ENCODE measurements around the gene TPRG1L.
"Not testable (repeated sequence)": the region's sequence is repeated elsewhere in the genome, so short reads cannot be mapped to it uniquely, and the experiment has no call there.

TPRG1L gene

DNA sequence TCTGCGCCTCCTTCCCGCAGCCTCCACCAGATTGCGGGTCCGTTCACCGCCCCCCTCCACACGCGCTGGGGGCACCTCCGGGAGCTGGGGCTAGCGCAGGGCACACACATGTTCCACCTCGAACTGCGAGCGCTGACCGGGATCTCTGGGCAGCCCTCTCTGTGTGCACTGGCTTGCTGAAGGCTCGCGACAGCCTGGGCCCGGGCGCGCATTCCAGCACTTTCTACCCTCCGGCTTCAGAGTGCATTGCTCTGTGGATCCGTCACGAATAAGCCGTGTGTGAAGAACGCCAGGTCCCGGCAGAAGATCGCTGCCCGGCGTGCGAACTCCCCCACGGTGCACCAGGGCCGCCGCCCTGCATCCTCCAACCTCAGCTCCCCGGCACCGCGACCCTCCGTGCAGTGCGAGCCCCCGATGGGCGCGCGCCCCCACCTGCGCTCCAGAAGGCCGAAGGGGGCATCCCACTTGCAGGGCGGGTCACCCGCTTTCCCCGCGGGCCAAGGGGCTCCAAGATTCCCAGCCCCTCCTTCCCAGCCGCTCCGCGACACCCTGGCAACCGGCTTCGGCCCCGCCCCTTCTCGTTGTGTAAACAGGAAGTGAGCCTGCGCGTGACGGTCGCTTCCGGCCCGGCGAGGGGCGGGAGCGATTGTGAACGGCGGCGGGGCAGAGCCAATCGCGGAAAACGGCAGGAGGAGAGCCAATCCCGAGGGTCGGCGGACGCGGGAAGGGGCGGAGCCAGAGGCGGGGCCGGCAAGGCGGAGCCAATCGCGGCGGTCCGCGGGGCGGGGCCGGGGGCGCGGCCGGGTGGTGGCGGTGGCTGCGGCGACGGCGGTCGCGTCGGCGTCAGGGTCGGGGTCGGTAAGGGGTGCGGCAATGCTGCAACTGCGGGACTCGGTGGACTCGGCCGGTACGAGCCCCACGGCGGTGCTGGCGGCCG lies at the start of gene TPRG1L:
TSS of gene TPRG1L (plus strand) at position 816 of the 937 bp plus-strand sequence. CDS start at position 874, 58 bp downstream.
- DNase-seq: peak; percentile 95

DNA sequence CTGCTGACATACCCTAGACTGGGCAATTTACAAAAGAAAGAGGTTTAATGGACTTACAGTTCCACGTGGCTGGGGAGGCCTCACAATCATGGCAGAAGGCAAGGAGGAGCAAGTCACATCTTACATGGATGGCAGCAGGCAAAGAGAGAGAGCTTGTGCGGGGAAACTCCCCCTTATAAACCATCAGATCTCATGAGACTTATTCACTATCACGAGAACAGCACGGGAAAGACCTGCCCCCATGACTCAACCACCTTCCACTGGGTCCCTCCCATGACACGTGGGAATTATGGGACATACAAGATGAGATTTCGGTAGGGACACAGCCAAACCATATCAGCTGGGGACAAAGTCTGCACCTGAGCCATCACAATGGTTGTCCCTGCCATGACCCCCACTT lies 49.3 kb upstream of the TPRG1L start:
- DNase-seq: not testable (repeated sequence)

- peak; percentile 40 for DNase-seq
Measured at GRCh38 chr1:3575993-3576392, 48.8 kb upstream of the TPRG1L start.

DNA sequence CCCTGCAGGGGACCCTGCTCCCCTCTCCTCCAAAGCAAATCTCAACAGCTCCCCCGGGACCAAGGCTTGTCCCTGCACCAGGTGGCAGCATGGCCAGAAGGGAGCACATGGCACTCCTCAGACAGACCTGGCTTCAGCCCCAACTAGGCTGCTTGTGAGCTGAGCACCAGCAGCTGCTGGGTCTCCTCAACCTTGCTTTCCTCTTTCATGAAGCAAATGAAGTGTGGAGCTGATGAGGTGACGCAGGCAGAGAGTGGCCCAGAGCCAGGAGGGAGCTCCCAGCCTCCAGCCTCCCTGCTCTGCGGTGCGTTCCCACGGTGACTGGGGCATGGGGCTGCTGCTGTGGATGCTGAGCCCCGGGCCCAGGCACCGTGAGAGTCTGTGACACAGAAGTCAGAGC lies 47.5 kb upstream of the TPRG1L start:
- peak; percentile 33 for DNase-seq

GRCh38 chr1:3577711-3578432 lies 46.9 kb upstream of the TPRG1L start:
- no peak for DNase-seq

DNA sequence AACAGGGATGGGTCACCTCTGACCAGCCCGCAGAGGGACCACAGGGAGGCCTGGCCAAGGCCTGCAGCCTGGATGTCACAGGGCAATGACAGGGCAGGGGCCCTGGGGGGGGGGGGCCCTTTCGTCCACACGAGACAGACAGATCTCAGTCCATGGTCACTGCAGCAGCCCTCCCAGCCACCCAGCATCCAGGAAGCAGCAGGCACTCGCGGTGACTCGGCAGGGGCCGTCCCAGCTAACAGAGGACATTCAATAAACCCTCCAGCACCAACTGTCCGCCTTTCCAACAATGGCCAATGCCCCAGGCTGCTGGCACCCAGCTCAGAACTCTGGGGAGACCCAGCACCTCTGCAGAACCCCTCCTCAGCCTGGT lies 46.4 kb upstream of the TPRG1L start:
- DNase-seq: no peak

GRCh38 chr1:3578906-3579305 lies 45.9 kb upstream of the TPRG1L start:
- no peak for DNase-seq

DNA sequence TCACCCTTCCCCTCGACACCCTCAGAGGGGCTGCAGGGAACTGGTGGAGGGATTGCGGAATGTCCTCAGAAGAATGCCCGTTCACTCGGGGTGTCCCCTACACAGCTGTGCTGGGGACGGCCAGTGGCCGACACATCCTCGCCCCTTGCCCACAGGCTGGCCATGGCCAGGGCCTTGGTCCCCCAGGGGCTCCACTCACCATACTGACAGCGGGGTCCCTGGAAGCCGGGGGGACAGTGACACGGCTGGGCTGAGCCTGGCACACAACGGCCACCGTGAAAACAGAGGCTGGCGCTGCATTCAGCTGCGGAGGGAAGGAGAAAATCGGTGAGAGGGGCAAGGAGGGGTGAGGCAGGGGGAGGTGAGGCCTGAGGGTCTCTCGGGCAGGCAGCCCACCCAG lies 45.2 kb upstream of the TPRG1L start:
- DNase-seq: no peak

GRCh38 chr1:3580231-3580630 lies 44.6 kb upstream of the TPRG1L start:
- no peak for DNase-seq

DNA sequence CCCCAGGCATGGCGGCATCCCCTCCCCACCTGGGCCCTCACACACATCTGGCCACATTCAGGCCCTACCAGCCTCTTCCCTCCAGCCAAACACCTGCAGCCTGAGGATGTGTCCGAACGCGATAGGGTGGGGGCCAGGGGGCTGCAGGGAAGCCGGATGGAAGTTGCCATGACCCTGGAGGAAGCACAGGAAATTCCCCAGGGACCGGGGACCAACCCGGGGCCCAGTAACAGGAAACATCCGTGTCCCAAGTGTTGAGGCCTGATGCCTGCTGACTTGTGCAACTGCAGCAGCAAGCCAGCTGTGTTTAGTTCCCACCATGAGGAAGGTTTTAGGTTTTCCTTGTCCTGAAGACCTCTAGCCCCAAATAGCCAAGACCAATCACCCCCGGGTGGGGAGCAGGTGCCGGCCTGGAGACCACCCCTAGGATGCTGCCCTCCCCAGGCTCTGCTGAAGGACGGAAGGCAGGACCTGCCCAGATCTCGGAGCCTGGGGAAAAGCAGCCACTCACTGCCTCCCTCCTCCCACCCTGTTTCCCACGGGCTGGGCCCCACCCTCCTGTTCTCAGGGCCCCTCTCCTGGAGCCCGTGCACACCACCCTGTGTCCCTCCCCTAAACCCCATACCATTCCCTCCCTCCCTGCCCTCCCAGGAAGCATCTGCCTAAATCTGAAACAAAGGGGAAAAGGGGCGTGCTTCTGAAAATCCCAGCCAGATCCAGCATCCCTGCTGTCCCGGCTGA lies 43.3 kb upstream of the TPRG1L start:
- peak; percentile 4 for DNase-seq

DNA sequence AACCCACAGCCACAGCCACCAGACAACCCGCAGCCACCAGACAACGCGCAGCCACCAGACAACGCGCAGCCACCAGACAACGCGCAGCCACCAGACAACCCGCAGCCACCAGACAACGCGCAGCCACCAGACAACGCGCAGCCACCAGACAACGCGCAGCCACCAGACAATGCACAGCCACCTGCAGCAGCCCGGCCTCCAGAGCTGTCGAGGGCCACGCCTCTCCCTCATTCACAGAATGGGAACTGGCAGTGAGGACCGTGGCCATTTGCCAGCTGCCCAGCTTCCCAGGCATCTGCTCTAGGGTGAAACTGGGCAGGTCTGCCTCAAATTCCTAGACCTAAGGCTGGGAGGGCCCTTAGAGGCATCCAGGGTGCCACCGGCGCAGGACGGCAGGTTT lies 41.1 kb upstream of the TPRG1L start:
- peak; percentile 43 for DNase-seq

DNA sequence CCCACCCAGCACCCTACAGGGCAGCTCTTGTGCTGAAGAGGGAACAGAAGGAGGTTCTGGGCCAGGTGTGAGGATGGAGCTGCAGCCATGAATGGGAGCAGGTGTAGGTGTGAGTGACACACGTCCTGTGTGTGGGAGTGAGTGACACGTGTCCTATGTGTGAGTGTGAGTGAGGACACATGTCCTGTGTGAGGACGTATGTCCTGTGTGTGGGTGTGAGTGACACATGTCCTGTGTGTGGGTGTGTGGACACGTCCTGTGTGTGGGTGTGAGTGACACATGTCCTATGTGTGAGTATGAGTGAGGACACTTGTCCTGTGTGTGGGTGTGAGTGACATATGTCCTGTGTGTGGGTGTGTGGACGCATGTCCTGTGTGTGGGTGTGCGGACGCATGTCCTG lies 39.9 kb upstream of the TPRG1L start:
- no peak for DNase-seq

- not testable (repeated sequence) for DNase-seq
Measured at GRCh38 chr1:3585353-3585868, 39.4 kb upstream of the TPRG1L start.

GRCh38 chr1:3585940-3586568 lies 38.8 kb upstream of the TPRG1L start:
- DNase-seq: no peak

GRCh38 chr1:3586986-3587759 lies 37.6 kb upstream of the TPRG1L start:
- DNase-seq: peak; percentile 4

GRCh38 chr1:3588395-3588794 lies 36.4 kb upstream of the TPRG1L start:
- no peak for DNase-seq

- DNase-seq: peak; percentile 40
Measured at GRCh38 chr1:3590139-3590763, 34.6 kb upstream of the TPRG1L start.

- DNase-seq: no peak
Measured at GRCh38 chr1:3590951-3591865, 33.6 kb upstream of the TPRG1L start.

DNA sequence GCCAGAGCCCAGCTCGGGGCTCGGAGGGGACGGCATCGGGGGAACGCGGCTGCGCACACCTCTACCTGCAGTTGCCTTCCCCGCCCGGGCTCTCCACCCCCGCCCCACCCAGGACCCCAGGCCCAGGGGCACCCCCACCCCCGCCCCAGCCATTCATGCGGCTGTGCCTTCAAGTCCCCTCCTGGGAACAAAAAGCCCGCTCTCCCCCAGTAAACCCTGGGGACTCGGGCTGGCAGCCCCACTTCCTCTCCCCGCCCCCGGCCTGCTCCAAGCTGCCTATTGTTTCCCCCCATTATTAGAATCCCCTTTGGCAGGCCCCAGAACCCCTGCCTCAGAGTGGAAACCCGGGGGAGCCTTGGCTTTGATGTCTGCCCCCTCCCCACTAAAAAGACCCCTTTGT lies 31.5 kb upstream of the TPRG1L start:
- DNase-seq: no peak

DNA sequence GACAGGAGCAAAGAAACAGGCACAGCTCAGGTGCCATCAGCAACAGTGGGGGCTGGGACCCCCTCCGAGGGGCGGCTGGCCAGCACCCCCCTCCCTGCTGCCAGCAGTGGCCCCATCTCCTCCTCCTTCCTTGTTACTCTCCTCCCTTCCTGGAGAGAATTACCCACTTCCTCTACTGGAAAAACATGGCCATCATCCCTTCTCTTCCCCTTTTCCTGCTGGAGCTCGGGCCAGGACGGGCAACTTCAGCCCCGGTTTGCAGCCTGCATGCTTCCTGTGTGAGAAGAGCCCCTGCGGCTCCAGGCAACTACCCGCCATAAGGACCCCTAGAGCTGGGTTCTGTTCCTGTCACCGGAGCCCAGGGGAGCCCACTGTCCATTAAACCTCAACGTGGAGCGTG lies 31.1 kb upstream of the TPRG1L start:
- no peak for DNase-seq
